DMS 273 treated with DMSO at 0.1 percent for 48 hours (cell line): ENCODE data around the gene SLITRK1.

Source experiments
- DNase-seq: peaks from one replicate; lab custom pipeline; 2025; lab: John Stamatoyannopoulos, UW

The SLITRK1 gene

DNA sequence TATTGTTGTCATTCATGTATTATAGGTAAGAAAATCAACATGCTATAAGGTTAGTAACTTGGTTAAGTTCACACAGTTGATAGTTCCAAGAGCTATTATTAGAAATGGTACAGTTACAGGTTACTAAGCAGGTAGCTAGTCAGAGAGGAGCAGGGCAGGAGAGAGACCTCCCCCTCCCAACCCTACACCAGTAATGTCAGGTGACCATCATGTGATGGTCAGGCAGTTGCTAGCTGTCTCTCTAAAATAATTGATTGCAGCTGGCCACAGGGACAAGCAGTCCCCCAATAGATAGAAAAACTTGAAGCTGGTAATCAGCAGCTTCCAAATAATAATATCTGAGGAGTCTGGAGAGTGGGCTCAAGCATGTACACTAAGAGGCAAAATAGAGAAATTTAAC lies 14.6 kb downstream of the SLITRK1 start:
- DNase-seq = no peak

DNA sequence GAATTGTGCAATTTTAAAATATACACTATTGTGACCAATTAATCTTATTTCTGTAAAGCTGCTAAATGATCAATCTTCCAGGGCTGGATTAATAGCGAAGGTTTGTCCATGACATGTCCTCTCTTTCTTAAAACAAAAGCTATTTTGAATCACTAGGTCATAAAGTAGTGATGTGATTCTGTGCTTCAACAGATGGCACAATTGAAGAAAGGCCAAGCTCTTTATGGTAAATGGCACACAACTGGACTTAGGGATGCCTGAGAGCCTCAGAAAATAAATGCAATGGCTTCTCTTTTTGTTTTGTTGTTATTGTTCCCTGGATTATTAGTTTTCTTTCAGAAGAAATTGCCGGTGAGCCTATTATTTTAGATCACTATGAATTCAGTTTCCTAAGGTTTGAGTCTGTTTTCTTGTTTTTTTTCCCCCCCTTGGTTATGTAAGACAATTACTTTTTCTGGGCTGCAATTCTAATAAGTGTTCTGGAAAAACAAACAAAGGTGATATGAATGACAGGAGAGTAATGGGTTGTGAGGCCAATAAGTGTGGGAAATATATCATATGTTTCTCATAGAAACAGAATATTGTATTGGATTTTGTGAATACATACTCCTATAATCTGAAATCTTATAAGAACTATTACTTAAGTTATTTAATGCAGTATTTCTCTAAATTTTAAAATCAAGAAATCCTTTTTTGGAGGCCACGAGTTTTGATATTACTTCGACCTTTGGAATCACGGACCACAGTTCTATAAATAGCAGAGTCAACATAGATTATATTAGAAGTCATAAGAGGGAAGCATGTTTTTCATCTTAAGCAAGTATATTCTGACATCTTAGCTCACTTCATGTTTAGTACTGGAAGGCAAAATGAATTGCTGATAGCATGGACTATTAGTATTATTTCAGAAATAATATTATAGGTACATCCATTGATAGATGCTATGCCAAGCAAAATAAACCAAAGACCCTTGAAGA lies 16.8 kb downstream of the SLITRK1 start:
- DNase-seq = no peak

GRCh38 chr13:83853771-83854170 lies 28.5 kb downstream of the SLITRK1 start:
- DNase-seq = no peak

DNA sequence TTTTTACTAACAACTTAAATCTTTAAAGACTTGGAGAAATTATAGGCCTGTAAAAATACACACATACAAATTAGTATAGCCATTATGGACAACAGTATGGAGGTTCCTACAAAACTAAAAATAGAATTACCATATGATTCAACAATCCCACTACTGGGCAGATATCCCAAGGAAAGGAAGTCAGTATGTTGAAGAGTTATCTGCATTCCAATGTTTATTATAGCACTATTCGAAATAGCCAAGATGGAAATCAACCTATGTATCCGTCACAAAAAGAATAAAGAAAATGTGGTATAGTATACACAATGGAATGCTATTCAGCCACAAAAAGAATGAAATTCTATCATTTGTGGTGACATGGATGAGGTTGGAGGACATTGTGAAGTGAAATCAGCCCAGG lies 37.2 kb downstream of the SLITRK1 start:
- DNase-seq = no peak

DNA sequence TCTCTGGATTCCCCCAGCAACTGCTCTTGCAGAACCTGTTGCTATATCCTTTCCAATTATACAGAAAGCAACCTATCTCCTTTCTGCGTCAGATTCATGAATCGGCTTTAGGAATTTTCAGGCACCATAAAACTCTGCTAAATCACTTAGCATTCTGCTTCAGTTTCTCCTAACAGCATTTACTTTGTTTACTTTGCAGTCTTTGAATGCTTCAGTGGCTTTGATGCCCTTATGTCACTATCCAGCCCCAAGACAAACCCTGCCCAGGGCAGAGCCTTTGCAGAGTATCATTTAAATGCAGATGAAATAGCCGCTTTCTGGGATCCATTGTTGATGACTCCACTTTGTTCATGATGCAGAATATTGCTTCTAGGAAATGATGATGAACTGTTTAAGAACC lies 43.1 kb downstream of the SLITRK1 start:
- DNase-seq = no peak

GRCh38 chr13:83831796-83832195 lies 50.5 kb downstream of the SLITRK1 start:
- DNase-seq = no peak

DNA sequence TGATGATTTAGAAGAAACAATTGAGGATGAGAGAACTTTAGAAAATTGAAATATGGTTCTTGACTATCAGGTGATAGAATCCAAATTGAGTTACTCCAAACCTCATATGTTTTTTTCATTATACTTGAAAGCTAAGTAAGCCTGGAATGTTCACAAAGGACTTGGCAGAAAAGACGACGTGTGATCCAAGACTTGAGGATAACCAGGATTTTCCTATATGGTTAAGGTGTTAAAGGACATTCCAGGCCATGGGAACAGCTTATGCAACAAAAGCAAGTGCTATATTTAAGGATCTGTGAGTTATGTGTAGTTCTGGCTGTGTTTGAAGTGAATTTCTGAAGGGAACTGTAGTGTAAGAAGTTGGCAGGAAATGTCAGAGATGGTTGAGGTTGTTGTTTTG lies 52.5 kb downstream of the SLITRK1 start:
- no peak for DNase-seq

GRCh38 chr13:83827338-83827737 lies 54.9 kb downstream of the SLITRK1 start:
- DNase-seq = no peak
